HPDE6-E6E7 (cell line): ENCODE data around the gene ITGA3.
A peak's percentile ranks its signal among the peaks of the same experiment; 100 is the strongest.

Experiments used
- DNase-seq: peaks from one replicate; pipeline ENCODE4 v3.0.0; 2011; ENCODE audit warnings: missing footprints; ENCODE audit errors: extremely low spot score

Gene ITGA3

GRCh38 chr17:50109207-50109606, 53.3 kb downstream of the ITGA3 start:
- no peak for DNase-seq

GRCh38 chr17:50109785-50110184, 53.9 kb downstream of the ITGA3 start:
- DNase-seq, result no peak

- DNase-seq, result no peak
These were observed 54.9 kb downstream of the ITGA3 start for GRCh38 chr17:50110591-50111349.

- DNase-seq, result no peak
These were observed 56.1 kb downstream of the ITGA3 start for GRCh38 chr17:50111673-50112655.

GRCh38 chr17:50112694-50113093, 56.8 kb downstream of the ITGA3 start:
- no peak for DNase-seq

- no peak for DNase-seq
These were observed 57.9 kb downstream of the ITGA3 start for GRCh38 chr17:50113624-50114320.

GRCh38 chr17:50114401-50114800, 58.5 kb downstream of the ITGA3 start:
- DNase-seq, result no peak

GRCh38 chr17:50114849-50115357, 59.0 kb downstream of the ITGA3 start:
- no peak for DNase-seq

GRCh38 chr17:50115756-50116155, 59.8 kb downstream of the ITGA3 start:
- no peak for DNase-seq

GRCh38 chr17:50117202-50118051, 61.5 kb downstream of the ITGA3 start:
- DNase-seq, result peak; percentile 66

- DNase-seq, result no peak
These were observed 62.3 kb downstream of the ITGA3 start for GRCh38 chr17:50118076-50118827.

GRCh38 chr17:50118828-50119218, 62.9 kb downstream of the ITGA3 start:
- no peak for DNase-seq

GRCh38 chr17:50120475-50121253, 64.8 kb downstream of the ITGA3 start:
- DNase-seq, result no peak

GRCh38 chr17:50122945-50123344, 67.0 kb downstream of the ITGA3 start:
- DNase-seq, result no peak

- DNase-seq, result no peak
These were observed 67.9 kb downstream of the ITGA3 start for GRCh38 chr17:50123649-50124349.

- no peak for DNase-seq
These were observed 69.6 kb downstream of the ITGA3 start for GRCh38 chr17:50125420-50125997.

GRCh38 chr17:50127697-50128361, 71.9 kb downstream of the ITGA3 start:
- no peak for DNase-seq
